ENCODE data around the gene HNRNPD.
"Not testable (repeated sequence)": the region's sequence is repeated elsewhere in the genome, so short reads cannot be mapped to it uniquely, and the experiment has no call there.

The HNRNPD gene

GRCh38 chr4:82303063-82303462, 70.7 kb downstream of the HNRNPD start:
- DNase-seq (ENCODE audit: low read depth, low spot score); H3K27ac ChIP-seq: not testable (repeated sequence)
